GM12878 (cell line): ENCODE results near the gene LYRM4. TPM values are rescaled to one million over a fixed set of nuclear protein-coding genes. Genes with fewer than 3 reads are reported as not detected.

Experiments
- ATAC-seq: fragments of 200-7000 bp; cut with Tn5 transposase; 3 replicates; pipeline ENCODE4 v1.9.1; 2020; ENCODE audit warnings: mild to moderate bottlenecking, moderate library complexity
- BruUV-seq: library from RNA; stranded (reverse); fragments of 400-500 nt; replicated peaks from 2 replicates; lab custom pipeline; 2021; lab: Mats Ljungman, UMichigan
- CTCF ChIA-PET: fragments of 300-600 bp; sonication (Branson Sonifier 250); formaldehyde crosslinking; extraction: SDS; loops from one replicate; lab custom pipeline; 2021; ENCODE audit warnings: inconsistent platforms; lab: Yijun Ruan, JAX
- POLR2A ChIA-PET: fragments of 350-600 bp; formaldehyde crosslinking; extraction: SDS; loops from one replicate; lab custom pipeline; 2021; ENCODE audit warnings: inconsistent platforms; lab: Charles Lee
- RAD21 ChIA-PET: fragments of 300-600 bp; sonication (Branson Sonifier 250); formaldehyde crosslinking; loops from one replicate; lab custom pipeline; 2023; ENCODE audit warnings: antibody characterized with exemption; ENCODE audit not compliant: unreplicated experiment; lab: Charles Lee
- SMC1A ChIA-PET: fragments of 300-600 bp; sonication (Branson Sonifier 250); formaldehyde crosslinking; loops from one replicate; lab custom pipeline; 2023; ENCODE audit not compliant: unreplicated experiment, uncharacterized antibody; lab: Charles Lee
- DNase-seq: peaks from one replicate; pipeline ENCODE4 v3.0.0-alpha.2; 2011; ENCODE audit warnings: low read depth, low spot score
- FAIRE-seq: peaks from 3 replicates; lab custom pipeline; 2011; peaks lifted over from hg19 to GRCh38; lab: Jason Lieb, UNC
- H2AFZ ChIP-seq: 2 replicates; pipeline ENCODE4 v1.6.0; 2011; ENCODE audit warnings: low read depth, low read length, control low read depth; ENCODE audit not compliant: control insufficient read depth
- H3K27ac ChIP-seq: 2 replicates; pipeline ENCODE4 v1.5.1; 2011; ENCODE audit warnings: control low read depth; ENCODE audit not compliant: control insufficient read depth, insufficient read depth
- H3K27me3 ChIP-seq, 2 experiments: replicated peaks in 1 of 2; 2 replicates each; pipeline versions ENCODE4 v1.6.0 to v1.6.1; 2011; ENCODE audit warnings: low read length in 1 of 2; ENCODE audit not compliant: control insufficient read depth in 2 of 2, insufficient read depth in 2 of 2
- H3K36me3 ChIP-seq, 2 experiments: 2 replicates each; pipeline ENCODE4 v1.5.1; 2011; ENCODE audit warnings: low read length in 1 of 2; ENCODE audit not compliant: control insufficient read depth in 2 of 2, insufficient read depth in 2 of 2
- H3K4me1 ChIP-seq: 2 replicates; pipeline ENCODE4 v1.6.1; 2011; ENCODE audit warnings: mild to moderate bottlenecking, low read length, moderate library complexity, mixed read lengths; ENCODE audit not compliant: control insufficient read depth, insufficient read depth
- H3K4me2 ChIP-seq: 2 replicates; pipeline ENCODE4 v1.6.0; 2011; ENCODE audit warnings: control low read depth; ENCODE audit not compliant: control insufficient read depth, insufficient read depth
- H3K4me3 ChIP-seq: fragments of 200-600 bp; sonication (generic); 2 replicates; pipeline ENCODE4 v1.5.1; 2016
- H3K79me2 ChIP-seq: 2 replicates; pipeline ENCODE4 v1.6.0; 2011; ENCODE audit warnings: low read length; ENCODE audit not compliant: control insufficient read depth, insufficient read depth
- H3K9ac ChIP-seq: 2 replicates; pipeline ENCODE4 v1.8.0; 2011; ENCODE audit warnings: low read length, control low read depth, mixed read lengths; ENCODE audit not compliant: control insufficient read depth, insufficient read depth
- H3K9me3 ChIP-seq: replicated peaks from 3 replicates; pipeline ENCODE4 v1.5.1; 2011; ENCODE audit warnings: mild to moderate bottlenecking, low read length; ENCODE audit not compliant: control insufficient read depth, insufficient read depth
- H4K20me1 ChIP-seq: 2 replicates; pipeline ENCODE4 v1.6.0; 2011; ENCODE audit not compliant: control insufficient read depth, insufficient read depth
- IKZF1 ChIP-seq: fragments of 450-650 bp; conservative IDR thresholded peaks from 2 replicates; pipeline ENCODE4 v1.6.1; 2017; ENCODE audit warnings: antibody characterized with exemption, mild to moderate bottlenecking
- JUND ChIP-seq: IDR thresholded peaks from 2 replicates; pipeline ENCODE4 v1.6.1; 2012; ENCODE audit warnings: low read depth, mild to moderate bottlenecking, low read length, improper control_type of control experiment, moderate library complexity
- SP1 ChIP-seq: IDR thresholded peaks from one replicate; pipeline ENCODE4 v1.6.1; 2011; ENCODE audit warnings: low read depth, low read length
- SREBF2 ChIP-seq: IDR thresholded peaks from 2 replicates; pipeline ENCODE4 v1.6.1; 2012; ENCODE audit warnings: mild to moderate bottlenecking, low read length
- TAF1 ChIP-seq: IDR thresholded peaks from 2 replicates; pipeline ENCODE4 v1.6.1; 2011; ENCODE audit warnings: mild to moderate bottlenecking, low read depth, low read length, borderline replicate concordance
- TBL1XR1 ChIP-seq: IDR thresholded peaks from 2 replicates; pipeline ENCODE4 v1.6.1; 2012; ENCODE audit warnings: low read depth, low read length, improper control_type of control experiment
- TCF3 ChIP-seq: IDR thresholded peaks from 2 replicates; pipeline ENCODE4 v1.6.1; 2012; ENCODE audit warnings: low read depth, mild to moderate bottlenecking, low read length, borderline replicate concordance; ENCODE audit not compliant: insufficient read depth
- WGBS: methylation state at CpG from one replicate; pipeline ENCODE4 v1.1.6; 2016; ENCODE audit warnings: low lambda C conversion rate; ENCODE audit not compliant: insufficient replicate concordance, insufficient coverage; ENCODE audit errors: missing lambda C conversion rate; 5-methylcytosine and 5-hydroxymethylcytosine counted together
- in situ Hi-C: fragments of 300-500 bp; cut with MboI; formaldehyde crosslinking; loops from 9 replicates; pipeline ENCODE4 v1.14.3; 2018; ENCODE audit warnings: mixed read lengths
- intact Hi-C: fragments of 100-400 bp; cut with micrococcal nuclease; formaldehyde crosslinking; loops from one replicate; pipeline ENCODE4 v1.14.2; 2022; ENCODE audit not compliant: unreplicated experiment
- polyA plus RNA-seq, 11 experiments: library from polyadenylated mRNA; depleted of rRNA in 4 of 11; unstranded in 6 of 11; stranded (reverse) in 5 of 11; fragments of >200 nt; fragmentation: Nextera tagmentation in 4 of 11; fragmentation: Illumina TruSeq in 1 of 11; extraction: Ambion mirVana in 4 of 11; extraction: Trizol in 1 of 11; gene quantifications; 1 replicate in 1 of 11; 2 replicates in 10 of 11; pipeline versions ENCODE4 v1.2.1 to v1.2.3, GENCODE V29; 2011 to 2016; ENCODE audit warnings: inconsistent platforms in 2 of 11, missing spikeins in 2 of 11, low read depth in 1 of 11
- total RNA-seq, 4 experiments: library from RNA; depleted of rRNA in 3 of 4; stranded (reverse); fragments of >200 nt in 3 of 4; fragmentation: Illumina TruSeq in 1 of 4; extraction: Trizol in 1 of 4; gene quantifications; 2 replicates each; pipeline versions ENCODE4 v1.2.1 to v1.2.3, GENCODE V29; 2013 to 2021
- TF ChIP-seq, protein P1 (sequence below), 3 experiments: IDR thresholded peaks in 2 of 3; conservative IDR thresholded peaks in 1 of 3; 2 replicates each; pipeline ENCODE4 v1.5.1; 2011; ENCODE audit warnings: low read depth in 3 of 3, low read length in 3 of 3, mild to moderate bottlenecking in 3 of 3, control low read depth in 2 of 3, moderate library complexity in 2 of 3, inconsistent platforms in 1 of 3, mixed read lengths in 1 of 3; ENCODE audit not compliant: control insufficient read depth in 2 of 3, insufficient read depth in 1 of 3; ENCODE audit errors: extremely low read depth in 1 of 3

LYRM4 gene
- total and polyA plus RNA-seq, 10 of the 15 experiments (the other 5 are each of a cell fraction or from before 2014, with no cell fraction given), result 32.7 to 66.8 (median 44.0) TPM

GRCh38 chr6:5290097-5290496 is 29.3 kb upstream of the LYRM4 start:
- no TSS peak for BruUV-seq
- no peak overlapping the region for H2AFZ ChIP-seq
- no peak overlapping the region for H3K4me2 ChIP-seq
- intact Hi-C loops (no loop called here), in situ Hi-C loops (no loop called here)
- H3K9ac ChIP-seq, result no peak overlapping the region
- H3K27ac ChIP-seq, result no peak overlapping the region
- FAIRE-seq, result no peak
- no peaks in the 10 kb centered on the region for H3K27me3 ChIP-seq
- CTCF ChIA-PET, result interaction anchor here (1.0 to 2.9 kb wide), 5 partner anchors 9 to 146 kb away, joined by 3 to 21 read pairs (median 7); no protein-coding TSS in a partner anchor
- ATAC-seq, result no peak
- no peak for DNase-seq
- POLR2A ChIA-PET, result no interaction called here
- no peaks in the 10 kb centered on the region for H3K9me3 ChIP-seq
- no peaks in the 10 kb centered on the region for H3K36me3 ChIP-seq
- H4K20me1 ChIP-seq, result no peaks in the 10 kb centered on the region
- RAD21 ChIA-PET, result interaction anchor here (1.3 kb wide), 1 partner anchor 13 kb away, joined by 6 read pairs; no protein-coding TSS in a partner anchor
- H3K4me3 ChIP-seq, result no peak overlapping the region
- TF ChIP-seq TCF3 (no peak), SREBF2 (no peak), JUND (no peak), SP1 (no peak), TAF1 (no peak), TBL1XR1 (no peak), IKZF1 (no peak)
- TF ChIP-seq, protein P1, sequence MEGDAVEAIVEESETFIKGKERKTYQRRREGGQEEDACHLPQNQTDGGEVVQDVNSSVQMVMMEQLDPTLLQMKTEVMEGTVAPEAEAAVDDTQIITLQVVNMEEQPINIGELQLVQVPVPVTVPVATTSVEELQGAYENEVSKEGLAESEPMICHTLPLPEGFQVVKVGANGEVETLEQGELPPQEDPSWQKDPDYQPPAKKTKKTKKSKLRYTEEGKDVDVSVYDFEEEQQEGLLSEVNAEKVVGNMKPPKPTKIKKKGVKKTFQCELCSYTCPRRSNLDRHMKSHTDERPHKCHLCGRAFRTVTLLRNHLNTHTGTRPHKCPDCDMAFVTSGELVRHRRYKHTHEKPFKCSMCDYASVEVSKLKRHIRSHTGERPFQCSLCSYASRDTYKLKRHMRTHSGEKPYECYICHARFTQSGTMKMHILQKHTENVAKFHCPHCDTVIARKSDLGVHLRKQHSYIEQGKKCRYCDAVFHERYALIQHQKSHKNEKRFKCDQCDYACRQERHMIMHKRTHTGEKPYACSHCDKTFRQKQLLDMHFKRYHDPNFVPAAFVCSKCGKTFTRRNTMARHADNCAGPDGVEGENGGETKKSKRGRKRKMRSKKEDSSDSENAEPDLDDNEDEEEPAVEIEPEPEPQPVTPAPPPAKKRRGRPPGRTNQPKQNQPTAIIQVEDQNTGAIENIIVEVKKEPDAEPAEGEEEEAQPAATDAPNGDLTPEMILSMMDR (IDR thresholded peaks at IDR 0.05 in 2 of 3, conservative IDR thresholded peaks at IDR 0.05 in 1 of 3; ENCODE audit: control insufficient read depth in 2 of 3, extremely low read depth in 1 of 3, insufficient read depth in 1 of 3, low read depth in 3 of 3, low read length in 3 of 3), result no peak
- 4% methylated on average over 1 of the region's 1 CpG for WGBS
- H3K79me2 ChIP-seq, result peaks cover 7% of the 10 kb centered on the region
- SMC1A ChIA-PET, result interaction anchor here (0.8 to 3.0 kb wide), 4 partner anchors 10 to 16 kb away, joined by 4 to 24 read pairs (median 8); no protein-coding TSS in a partner anchor
- H3K4me1 ChIP-seq, result peaks cover 22% of the 10 kb centered on the region
